Activated CD8-positive, alpha-beta T cell treated with anti-CD3 and anti-CD28 coated beads for 36 hours (primary cell): ENCODE measurements around the gene GALC. TPM values are rescaled to one million over a fixed set of nuclear protein-coding genes. Genes with fewer than 3 reads are reported as not detected.

ENCODE experiments used
- ATAC-seq: fragments of 200-7000 bp; cut with Tn5 transposase; one replicate; pipeline ENCODE4 v1.10.0; 2021; ENCODE audit warnings: mild to moderate bottlenecking, moderate library complexity
- CTCF ChIA-PET: fragments of 350-600 bp; sonication (Branson Sonifier 250); formaldehyde crosslinking; loops from one replicate; lab custom pipeline; 2021; ENCODE audit warnings: antibody characterized with exemption; lab: Charles Lee
- POLR2A ChIA-PET: fragments of 350-600 bp; sonication (Branson Sonifier 250); formaldehyde crosslinking; loops from one replicate; lab custom pipeline; 2021; ENCODE audit warnings: antibody characterized with exemption; lab: Charles Lee
- DNase-seq: peaks from one replicate; pipeline ENCODE4 v3.0.0-alpha.2; 2020
- H3K27ac Mint-ChIP-seq: one replicate; pipeline ENCODE4 v1.8.0; 2021; ENCODE audit warnings: mild to moderate bottlenecking, mixed read lengths
- H3K27me3 Mint-ChIP-seq: one replicate; pipeline ENCODE4 v1.8.0; 2021; ENCODE audit warnings: mixed read lengths
- H3K36me3 Mint-ChIP-seq: one replicate; pipeline ENCODE4 v1.8.0; 2021; ENCODE audit warnings: low read depth, mixed read lengths
- H3K4me1 Mint-ChIP-seq: one replicate; pipeline ENCODE4 v1.8.0; 2021; ENCODE audit warnings: low read depth, mixed read lengths
- H3K4me3 Mint-ChIP-seq: one replicate; pipeline ENCODE4 v1.8.0; 2021; ENCODE audit warnings: mild to moderate bottlenecking, moderate library complexity, mixed read lengths
- H3K9me3 Mint-ChIP-seq: one replicate; pipeline ENCODE4 v1.8.0; 2021; ENCODE audit warnings: mixed read lengths
- intact Hi-C: fragments of 100-400 bp; cut with micrococcal nuclease; formaldehyde crosslinking; loops from one replicate; pipeline ENCODE4 v1.10.0; 2022
- total RNA-seq, 2 experiments: library from RNA; stranded (reverse); gene quantifications; one replicate each; pipeline ENCODE4 v1.2.3, GENCODE V29; 2021
- TF ChIP-seq, protein P1 (sequence below): fragments of 200-600 bp; IDR thresholded peaks from one replicate; pipeline ENCODE4 v1.8.0; 2022; ENCODE audit warnings: antibody characterized with exemption, mild to moderate bottlenecking

The GALC gene
- total RNA-seq, 2 experiments from 2014 or later: 8.6 to 11.3 TPM

DNA sequence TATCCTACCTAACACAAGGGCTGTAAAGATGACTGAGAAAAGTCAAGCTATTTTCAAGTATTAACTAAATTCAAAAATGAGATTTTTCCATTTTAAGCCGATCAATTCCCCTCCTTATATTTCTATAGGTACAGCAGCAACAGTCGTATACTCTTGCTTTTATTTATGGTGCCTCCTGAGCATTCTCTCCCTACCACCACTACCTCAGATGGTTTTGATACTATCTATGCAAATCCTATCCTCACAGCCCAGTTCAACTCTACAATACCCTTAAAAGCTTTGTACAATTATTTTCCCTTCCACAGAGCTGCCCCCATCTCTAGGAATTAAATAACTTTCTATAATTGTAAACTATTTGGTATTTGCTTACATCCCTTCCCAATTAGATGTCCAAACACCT, 52.1 kb downstream of the GALC start:
- intact Hi-C loops: no loop called here
- POLR2A ChIA-PET: no interaction called here
- ATAC-seq (no peak), DNase-seq (no peak)
- TF ChIP-seq, protein P1, sequence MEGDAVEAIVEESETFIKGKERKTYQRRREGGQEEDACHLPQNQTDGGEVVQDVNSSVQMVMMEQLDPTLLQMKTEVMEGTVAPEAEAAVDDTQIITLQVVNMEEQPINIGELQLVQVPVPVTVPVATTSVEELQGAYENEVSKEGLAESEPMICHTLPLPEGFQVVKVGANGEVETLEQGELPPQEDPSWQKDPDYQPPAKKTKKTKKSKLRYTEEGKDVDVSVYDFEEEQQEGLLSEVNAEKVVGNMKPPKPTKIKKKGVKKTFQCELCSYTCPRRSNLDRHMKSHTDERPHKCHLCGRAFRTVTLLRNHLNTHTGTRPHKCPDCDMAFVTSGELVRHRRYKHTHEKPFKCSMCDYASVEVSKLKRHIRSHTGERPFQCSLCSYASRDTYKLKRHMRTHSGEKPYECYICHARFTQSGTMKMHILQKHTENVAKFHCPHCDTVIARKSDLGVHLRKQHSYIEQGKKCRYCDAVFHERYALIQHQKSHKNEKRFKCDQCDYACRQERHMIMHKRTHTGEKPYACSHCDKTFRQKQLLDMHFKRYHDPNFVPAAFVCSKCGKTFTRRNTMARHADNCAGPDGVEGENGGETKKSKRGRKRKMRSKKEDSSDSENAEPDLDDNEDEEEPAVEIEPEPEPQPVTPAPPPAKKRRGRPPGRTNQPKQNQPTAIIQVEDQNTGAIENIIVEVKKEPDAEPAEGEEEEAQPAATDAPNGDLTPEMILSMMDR: no peak
- no peak overlapping the region for H3K27ac Mint-ChIP-seq
- H3K4me3 Mint-ChIP-seq: no peak overlapping the region
- no peaks in the 10 kb centered on the region for H3K9me3 Mint-ChIP-seq
- H3K4me1 Mint-ChIP-seq: peaks cover 3% of the 10 kb centered on the region
- peaks cover 3% of the 10 kb centered on the region for H3K36me3 Mint-ChIP-seq
- CTCF ChIA-PET: interaction anchor here (5.6 kb wide), 1 partner anchor 228 kb away, joined by 20 read pairs; no protein-coding TSS in a partner anchor
- H3K27me3 Mint-ChIP-seq: no peaks in the 10 kb centered on the region

- Mint-ChIP-seq H3K9me3 (no peaks in the 10 kb centered on the region), H3K4me3 (no peak overlapping the region), H3K27me3 (no peaks in the 10 kb centered on the region), H3K36me3 (peaks cover 3% of the 10 kb centered on the region), H3K27ac (no peak overlapping the region), H3K4me1 (peaks cover 3% of the 10 kb centered on the region)
- no peak for ATAC-seq
- CTCF ChIA-PET: interaction anchor here (5.6 kb wide), 1 partner anchor 228 kb away, joined by 20 read pairs; no protein-coding TSS in a partner anchor
- DNase-seq: no peak
- TF ChIP-seq, protein P1: no peak
- intact Hi-C loops: no loop called here
- POLR2A ChIA-PET: no interaction called here
Observed at GRCh38 chr14:87940382-87940781, 52.6 kb downstream of the GALC start.

- ChIA-PET POLR2A (interaction anchor here (1.0 kb wide), 1 partner anchor 11 kb away, joined by 3 read pairs; no protein-coding TSS in a partner anchor), CTCF (interaction anchor here (1.3 to 4.8 kb wide), 5 partner anchors 10 to 254 kb away, joined by 3 to 32 read pairs (median 6); no protein-coding TSS in a partner anchor)
- Mint-ChIP-seq H3K36me3 (peaks cover 24% of the 10 kb centered on the region), H3K27me3 (no peaks in the 10 kb centered on the region), H3K4me3 (no peak overlapping the region), H3K27ac (no peak overlapping the region), H3K4me1 (peaks cover 3% of the 10 kb centered on the region), H3K9me3 (peaks cover 5% of the 10 kb centered on the region)
- TF ChIP-seq, protein P1: no peak
- no peak for DNase-seq
- ATAC-seq: no peak
- intact Hi-C loops: no loop called here
Observed at GRCh38 chr14:87935886-87936285, 57.1 kb downstream of the GALC start.

DNA sequence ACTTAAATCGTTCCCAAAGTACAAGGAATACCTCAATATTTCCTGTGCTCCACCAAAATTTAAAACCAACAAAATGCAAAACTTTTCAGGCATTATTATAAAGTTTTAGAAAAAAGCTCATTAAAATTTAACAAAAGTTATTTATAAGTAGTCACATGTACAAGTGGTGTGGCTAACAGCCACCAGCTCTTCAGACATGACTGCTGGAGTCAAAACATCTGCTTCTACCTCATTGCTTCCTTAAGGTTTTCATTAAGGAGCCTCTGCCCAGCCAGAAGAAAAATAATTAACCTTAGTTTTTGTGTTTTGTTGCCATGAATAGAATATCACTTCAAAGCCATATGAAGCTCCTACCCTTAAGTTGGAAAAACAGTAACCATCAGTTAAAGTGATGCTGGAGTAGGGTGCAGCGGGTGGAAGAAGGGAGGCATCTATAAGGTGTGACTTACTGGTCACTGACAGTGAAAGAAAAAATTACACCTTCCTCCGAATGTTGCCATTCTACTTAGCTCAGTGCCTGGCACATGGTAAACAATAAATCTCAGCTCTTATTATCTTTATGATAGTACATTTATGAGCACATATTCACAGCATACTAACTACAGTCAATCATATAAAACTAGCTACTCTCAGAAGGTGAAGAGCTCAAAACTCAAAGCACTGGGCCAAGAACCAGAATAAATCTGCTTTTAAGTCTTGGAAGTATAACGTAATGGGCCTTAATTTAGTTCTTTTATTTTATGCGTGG, 57.7 kb downstream of the GALC start:
- ATAC-seq (no peak), DNase-seq (no peak)
- Mint-ChIP-seq H3K27me3 (no peaks in the 10 kb centered on the region), H3K9me3 (peaks cover 5% of the 10 kb centered on the region), H3K4me3 (no peak overlapping the region), H3K4me1 (peaks cover 3% of the 10 kb centered on the region), H3K36me3 (peaks cover 29% of the 10 kb centered on the region), H3K27ac (no peak overlapping the region)
- TF ChIP-seq, protein P1: no peak
- intact Hi-C loops: no loop called here
- POLR2A ChIA-PET: interaction anchor here (1.0 kb wide), 1 partner anchor 10 kb away, joined by 3 read pairs; no protein-coding TSS in a partner anchor
- CTCF ChIA-PET: interaction anchor here (1.3 to 4.8 kb wide), 5 partner anchors 10 to 254 kb away, joined by 3 to 32 read pairs (median 6); no protein-coding TSS in a partner anchor

DNA sequence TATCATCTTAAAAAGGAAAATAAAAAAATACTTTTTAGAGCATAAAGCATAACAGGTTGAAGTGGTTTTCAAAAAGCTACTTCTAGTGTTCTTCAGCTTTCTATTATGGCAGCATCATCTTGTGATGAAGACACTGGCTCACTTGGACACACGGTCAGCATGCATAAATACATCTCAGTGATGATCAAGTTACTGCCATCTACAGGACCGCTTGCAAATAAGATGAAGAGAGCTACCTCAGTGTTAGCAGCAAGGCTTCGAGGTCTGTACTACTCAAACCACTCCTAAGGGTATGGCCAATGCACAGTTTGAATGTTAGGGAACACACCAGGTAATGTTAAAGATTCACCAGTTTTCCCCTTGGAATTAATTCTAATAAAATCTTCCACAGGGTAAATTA, 58.8 kb downstream of the GALC start:
- TF ChIP-seq, protein P1: no peak
- Mint-ChIP-seq H3K9me3 (peaks cover 5% of the 10 kb centered on the region), H3K4me3 (no peak overlapping the region), H3K36me3 (peaks cover 36% of the 10 kb centered on the region), H3K4me1 (peaks cover 3% of the 10 kb centered on the region), H3K27ac (no peak overlapping the region), H3K27me3 (no peaks in the 10 kb centered on the region)
- ATAC-seq (no peak), DNase-seq (no peak)
- intact Hi-C loops: no loop called here
- POLR2A ChIA-PET: no interaction called here
- CTCF ChIA-PET: interaction anchor here (1.2 to 4.8 kb wide), 2 partner anchors 11 to 235 kb away, joined by 3 to 32 read pairs; no protein-coding TSS in a partner anchor
